ENCODE results near the gene RWDD3. TPM values are rescaled to one million over a fixed set of nuclear protein-coding genes. Genes with fewer than 3 reads are reported as not detected.

RWDD3 gene
- total and polyA plus RNA-seq, 2 donors (not counting 3 experiments of a cell fraction or from before 2014, with no cell fraction given), result 9.3 to 12.1 TPM

GRCh38 chr1:95257758-95258157 lies 23.7 kb downstream of the RWDD3 start:
- BruUV-seq (replicated peaks), result no TSS peak
- intact Hi-C loops (cut with micrococcal nuclease), result no loop called here
- CTCF ChIA-PET, result no interaction called here

More at GRCh38 chr1:95257758-95258157, 23.7 kb downstream of the RWDD3 start:
- H3K27ac ChIP-seq (ENCODE audit: insufficient read depth, low read depth, low read length), result no peak overlapping the region
- no peaks in the 10 kb centered on the region for H3K9me1 ChIP-seq (replicated peaks; ENCODE audit: control insufficient read depth, extremely low read depth, insufficient read depth, low read length)
- H3K4me2 ChIP-seq (ENCODE audit: insufficient read depth, low read length), result no peak overlapping the region
- no peak for FAIRE-seq
- POLR2A ChIA-PET, result no interaction called here
- H3K36me3 ChIP-seq (ENCODE audit: control insufficient read depth in 2 of 2, extremely low read depth in 1 of 2, insufficient read depth in 2 of 2, low read length in 2 of 2), result no peaks in the 10 kb centered on the region
- H2AFZ ChIP-seq (ENCODE audit: low read depth, low read length), result no peak overlapping the region
- DNase-seq (ENCODE audit: low read depth, low spot score), result no peak
- no peak overlapping the region for H3K9ac ChIP-seq (replicated peaks; ENCODE audit: extremely low read depth, insufficient read depth, low read length)
- H3K4me1 ChIP-seq (ENCODE audit: control insufficient read depth, extremely low read depth, insufficient read depth, low read length), result no peaks in the 10 kb centered on the region
- H3K4me3 ChIP-seq (replicated peaks in 1 of 3; ENCODE audit: insufficient read depth in 1 of 3, low read depth in 1 of 3, low read length in 3 of 3), result no peak overlapping the region
- TF ChIP-seq POLR2AphosphoS5 (IDR thresholded peaks at IDR 0.05; ENCODE audit: insufficient read depth, low read depth, low read length) (no peak), FOS (IDR thresholded peaks at IDR 0.05; ENCODE audit: borderline replicate concordance, insufficient read depth, low read length) (no peak), EZH2 (IDR thresholded peaks at IDR 0.05; ENCODE audit: borderline replicate concordance, low read depth, low read length, severe bottlenecking) (no peak), MYC (IDR thresholded peaks at IDR 0.05; ENCODE audit: low read depth, low read length) (no peak), GATA2 (IDR thresholded peaks at IDR 0.05; ENCODE audit: insufficient read depth, insufficient read length, low read depth, low read length) (no peak), MAX (IDR thresholded peaks at IDR 0.05; ENCODE audit: insufficient read depth, insufficient read length) (no peak), POLR2A (IDR thresholded peaks at IDR 0.05; ENCODE audit: low read depth, low read length) (no peak), JUN (IDR thresholded peaks at IDR 0.05; ENCODE audit: borderline replicate concordance, insufficient read depth, insufficient read length, low read depth) (no peak)
- TF ChIP-seq, protein P1, sequence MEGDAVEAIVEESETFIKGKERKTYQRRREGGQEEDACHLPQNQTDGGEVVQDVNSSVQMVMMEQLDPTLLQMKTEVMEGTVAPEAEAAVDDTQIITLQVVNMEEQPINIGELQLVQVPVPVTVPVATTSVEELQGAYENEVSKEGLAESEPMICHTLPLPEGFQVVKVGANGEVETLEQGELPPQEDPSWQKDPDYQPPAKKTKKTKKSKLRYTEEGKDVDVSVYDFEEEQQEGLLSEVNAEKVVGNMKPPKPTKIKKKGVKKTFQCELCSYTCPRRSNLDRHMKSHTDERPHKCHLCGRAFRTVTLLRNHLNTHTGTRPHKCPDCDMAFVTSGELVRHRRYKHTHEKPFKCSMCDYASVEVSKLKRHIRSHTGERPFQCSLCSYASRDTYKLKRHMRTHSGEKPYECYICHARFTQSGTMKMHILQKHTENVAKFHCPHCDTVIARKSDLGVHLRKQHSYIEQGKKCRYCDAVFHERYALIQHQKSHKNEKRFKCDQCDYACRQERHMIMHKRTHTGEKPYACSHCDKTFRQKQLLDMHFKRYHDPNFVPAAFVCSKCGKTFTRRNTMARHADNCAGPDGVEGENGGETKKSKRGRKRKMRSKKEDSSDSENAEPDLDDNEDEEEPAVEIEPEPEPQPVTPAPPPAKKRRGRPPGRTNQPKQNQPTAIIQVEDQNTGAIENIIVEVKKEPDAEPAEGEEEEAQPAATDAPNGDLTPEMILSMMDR (IDR thresholded peaks at IDR 0.05; ENCODE audit: extremely low read depth in 1 of 2, insufficient read depth in 1 of 2, low read depth in 1 of 2, low read length in 2 of 2), result no peak
- H3K27me3 ChIP-seq (ENCODE audit: control insufficient read depth in 2 of 2, insufficient read depth in 2 of 2, low read length in 2 of 2), result no peaks in the 10 kb centered on the region
- H4K20me1 ChIP-seq (replicated peaks; ENCODE audit: control insufficient read depth, extremely low read depth, insufficient read depth, low read length), result no peaks in the 10 kb centered on the region
- dilution Hi-C loops (cut with MboI; ENCODE audit: extremely low pct_ligation_motif_present, low sequenced_read_pairs), result no loop called here
- no peaks in the 10 kb centered on the region for H3K79me2 ChIP-seq (ENCODE audit: control insufficient read depth, insufficient read depth, low read length)
- no peaks in the 10 kb centered on the region for H3K9me3 ChIP-seq (replicated peaks; ENCODE audit: control insufficient read depth, insufficient read depth, low read length)
